Testis (tissue), 2 donors: Measurements from ENCODE around the gene SMARCC2.

ENCODE experiments used
- POLR2A ChIP-seq: fragments of 450-650 bp; IDR thresholded peaks from one replicate; pipeline ENCODE4 v1.6.1; 2017; ENCODE audit warnings: antibody characterized with exemption, mild to moderate bottlenecking, moderate library complexity
- TF ChIP-seq, protein P1 (sequence below), 3 experiments: fragments of 450-650 bp in 2 of 3; fragments of 200-600 bp in 1 of 3; sonication (generic) in 1 of 3; IDR thresholded peaks; one replicate each; pipeline ENCODE4 v1.5.1; 2016 to 2019; ENCODE audit warnings: antibody characterized with exemption in 3 of 3, mild to moderate bottlenecking in 2 of 3, moderate library complexity in 1 of 3

- TF ChIP-seq, protein P1, sequence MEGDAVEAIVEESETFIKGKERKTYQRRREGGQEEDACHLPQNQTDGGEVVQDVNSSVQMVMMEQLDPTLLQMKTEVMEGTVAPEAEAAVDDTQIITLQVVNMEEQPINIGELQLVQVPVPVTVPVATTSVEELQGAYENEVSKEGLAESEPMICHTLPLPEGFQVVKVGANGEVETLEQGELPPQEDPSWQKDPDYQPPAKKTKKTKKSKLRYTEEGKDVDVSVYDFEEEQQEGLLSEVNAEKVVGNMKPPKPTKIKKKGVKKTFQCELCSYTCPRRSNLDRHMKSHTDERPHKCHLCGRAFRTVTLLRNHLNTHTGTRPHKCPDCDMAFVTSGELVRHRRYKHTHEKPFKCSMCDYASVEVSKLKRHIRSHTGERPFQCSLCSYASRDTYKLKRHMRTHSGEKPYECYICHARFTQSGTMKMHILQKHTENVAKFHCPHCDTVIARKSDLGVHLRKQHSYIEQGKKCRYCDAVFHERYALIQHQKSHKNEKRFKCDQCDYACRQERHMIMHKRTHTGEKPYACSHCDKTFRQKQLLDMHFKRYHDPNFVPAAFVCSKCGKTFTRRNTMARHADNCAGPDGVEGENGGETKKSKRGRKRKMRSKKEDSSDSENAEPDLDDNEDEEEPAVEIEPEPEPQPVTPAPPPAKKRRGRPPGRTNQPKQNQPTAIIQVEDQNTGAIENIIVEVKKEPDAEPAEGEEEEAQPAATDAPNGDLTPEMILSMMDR (IDR thresholded peaks at IDR 0.05): no peak
- TF ChIP-seq POLR2A: no peak
Measured at GRCh38 chr12:56229916-56230431, 40.7 kb upstream of the SMARCC2 start, which contains the start of gene SLC39A5.
